SK-N-MC (cell line): ENCODE measurements around the gene LEAP2.

ENCODE experiments used
- EZH2 ChIP-seq: fragments of 200-600 bp; sonication (generic); IDR thresholded peaks from one replicate; pipeline ENCODE4 v1.6.1; 2017; ENCODE audit warnings: antibody characterized with exemption
- FOXP2 ChIP-seq: optimal IDR thresholded peaks from 2 replicates; pipeline ENCODE3; 2011; ENCODE audit warnings: mild to moderate bottlenecking, moderate library complexity; ENCODE audit not compliant: insufficient read depth; ENCODE audit errors: extremely low read length, control extremely low read depth
- POLR2AphosphoS5 ChIP-seq: IDR thresholded peaks from 2 replicates; pipeline ENCODE4 v1.6.1; 2012; ENCODE audit warnings: mild to moderate bottlenecking, low read depth, low read length, borderline replicate concordance

DNA sequence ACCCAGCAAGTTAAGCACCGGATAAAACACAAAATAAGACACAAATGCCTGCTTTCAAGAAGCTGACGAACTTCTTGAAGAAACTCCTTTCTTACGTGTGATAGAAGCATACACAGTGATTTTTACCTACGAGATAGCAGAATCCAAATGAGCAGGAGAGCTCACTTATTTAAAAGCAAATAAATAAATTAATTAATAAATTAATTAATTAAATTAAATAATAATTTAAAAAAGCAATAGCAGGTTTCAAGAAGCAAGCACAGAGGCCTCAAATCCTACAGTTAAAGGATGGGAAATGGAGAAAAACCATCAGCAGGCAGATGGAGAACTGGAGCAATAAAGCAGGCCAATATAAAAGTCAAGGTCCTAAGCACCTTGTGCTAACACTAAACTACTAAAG is 17.3 kb downstream of the LEAP2 start:
- TF ChIP-seq EZH2 = no peak
- TF ChIP-seq POLR2AphosphoS5 = no peak
- no peak for TF ChIP-seq FOXP2
